OCI-LY7 (cell line): ENCODE results near the gene RRP1B. TPM values are rescaled to one million over a fixed set of nuclear protein-coding genes. Genes with fewer than 3 reads are reported as not detected.

ENCODE experiments used
- BruUV-seq: library from RNA; stranded (reverse); fragments of 400-500 nt; replicated peaks from 2 replicates; lab custom pipeline; 2021; lab: Mats Ljungman, UMichigan
- CTCF ChIA-PET: fragments of 300-600 bp; sonication (Branson Sonifier 250); formaldehyde crosslinking; loops from one replicate; lab custom pipeline; 2022; ENCODE audit warnings: antibody characterized with exemption; ENCODE audit not compliant: unreplicated experiment; lab: Charles Lee
- POLR2A ChIA-PET: fragments of 300-600 bp; sonication (Branson Sonifier 250); formaldehyde crosslinking; loops from one replicate; lab custom pipeline; 2022; ENCODE audit warnings: antibody characterized with exemption; lab: Charles Lee
- DNase-seq: peaks from one replicate; pipeline ENCODE4 v3.0.0-alpha.2; 2015; ENCODE audit warnings: low spot score
- H2AFZ ChIP-seq: fragments of 200-600 bp; sonication (generic), shearing (Covaris generic); 2 replicates; pipeline ENCODE4 v1.6.1; 2014; ENCODE audit warnings: mild to moderate bottlenecking, antibody characterized with exemption, low read length, moderate library complexity
- H3K27ac ChIP-seq: fragments of 200-600 bp; sonication (generic); 2 replicates; pipeline ENCODE4 v1.5.1; 2014; ENCODE audit warnings: mixed run types, low read depth, mild to moderate bottlenecking, moderate library complexity, low read length, inconsistent platforms; ENCODE audit not compliant: poor library complexity, severe bottlenecking
- H3K36me3 ChIP-seq: fragments of 200-600 bp; sonication (generic); 2 replicates; pipeline ENCODE4 v1.6.1; 2014; ENCODE audit warnings: mild to moderate bottlenecking, antibody characterized with exemption, low read length, moderate library complexity, mixed read lengths; ENCODE audit not compliant: insufficient read depth
- H3K4me1 ChIP-seq: fragments of 200-600 bp; sonication (generic); 2 replicates; pipeline ENCODE4 v1.5.1; 2014; ENCODE audit warnings: mild to moderate bottlenecking, low read length; ENCODE audit not compliant: insufficient read depth, poor library complexity, severe bottlenecking
- H3K4me2 ChIP-seq: fragments of 200-600 bp; sonication (generic); 2 replicates; pipeline ENCODE4 v1.6.1; 2014; ENCODE audit warnings: mild to moderate bottlenecking, low read length
- H3K4me3 ChIP-seq: fragments of 200-600 bp; sonication (generic); 2 replicates; pipeline ENCODE4 v1.5.1; 2014; ENCODE audit warnings: mild to moderate bottlenecking, low read depth, low read length; ENCODE audit not compliant: poor library complexity, severe bottlenecking
- H3K79me2 ChIP-seq: fragments of 200-600 bp; sonication (generic); 2 replicates; pipeline ENCODE4 v1.6.1; 2016; ENCODE audit warnings: low read depth, mild to moderate bottlenecking, low read length, moderate library complexity, mixed read lengths; ENCODE audit not compliant: insufficient read depth
- H3K9me2 ChIP-seq: fragments of 200-600 bp; sonication (generic); 2 replicates; pipeline ENCODE4 v1.6.1; 2016; ENCODE audit warnings: mild to moderate bottlenecking, low read length, mixed read lengths; ENCODE audit not compliant: insufficient read depth
- H3K9me3 ChIP-seq: fragments of 200-600 bp; sonication (generic); 2 replicates; pipeline ENCODE4 v1.6.1; 2014; ENCODE audit warnings: mild to moderate bottlenecking, mixed run types, low read length, mixed read lengths
- H4K20me1 ChIP-seq: fragments of 200-600 bp; sonication (generic); 2 replicates; pipeline ENCODE4 v1.6.1; 2014; ENCODE audit warnings: mild to moderate bottlenecking, antibody characterized with exemption, low read length, moderate library complexity, mixed read lengths; ENCODE audit not compliant: insufficient read depth
- CTCF ChIP-seq: fragments of 200-600 bp; sonication (generic); conservative IDR thresholded peaks from 2 replicates; pipeline ENCODE4 v1.5.1; 2014; ENCODE audit warnings: mild to moderate bottlenecking, antibody characterized with exemption, low read length, moderate library complexity, mixed read lengths
- EZH2phosphoT487 ChIP-seq: fragments of 200-600 bp; sonication (generic); IDR thresholded peaks from 2 replicates; pipeline ENCODE4 v1.6.1; 2018; ENCODE audit warnings: low read depth, borderline replicate concordance, mild to moderate bottlenecking, mixed run types, antibody characterized with exemption, low read length, moderate library complexity, mixed read lengths
- intact Hi-C: fragments of 100-400 bp; cut with micrococcal nuclease; formaldehyde crosslinking; loops from one replicate; pipeline ENCODE4 v1.10.0; 2022; ENCODE audit not compliant: unreplicated experiment
- total RNA-seq, 2 experiments: library from RNA; depleted of rRNA in 1 of 2; stranded (reverse); fragments of >200 nt in 1 of 2; shearing (Covaris generic) in 1 of 2; gene quantifications; 2 replicates each; pipeline ENCODE4 v1.2.3, GENCODE V29; 2014 to 2022

Gene RRP1B
- total RNA-seq, 2 experiments from 2014 or later: 58.6 to 74.5 TPM

GRCh38 chr21:43657355-43658087 is 1.8 kb upstream of the RRP1B start:
- Histone ChIP-seq H2AFZ (no peak overlapping the region), H3K9me2 (no peaks in the 10 kb centered on the region), H3K79me2 (peaks cover 31% of the 10 kb centered on the region), H3K4me3 (no peak overlapping the region), H3K27ac (no peak overlapping the region), H3K9me3 (no peaks in the 10 kb centered on the region), H3K36me3 (peaks cover 18% of the 10 kb centered on the region), H3K4me2 (no peak overlapping the region), H3K4me1 (peaks cover 24% of the 10 kb centered on the region), H4K20me1 (peaks cover 19% of the 10 kb centered on the region)
- no peak for DNase-seq
- no peak for TF ChIP-seq CTCF
- TF ChIP-seq EZH2phosphoT487: no peak
- intact Hi-C loops: loop anchor here (10.0 kb wide), 1 partner anchor 1003 kb away; the partner anchor contains the start of gene PDE9A
- no TSS peak for BruUV-seq
- ChIA-PET POLR2A (interaction anchor here (0.6 kb wide), 1 partner anchor 30 kb away, joined by 4 read pairs; no protein-coding TSS in a partner anchor), CTCF (no interaction called here)

GRCh38 chr21:43658088-43658741 is 1.1 kb upstream of the RRP1B start:
- Histone ChIP-seq H3K4me3 (no peak overlapping the region), H2AFZ (no peak overlapping the region), H3K9me2 (no peaks in the 10 kb centered on the region), H3K79me2 (peaks cover 38% of the 10 kb centered on the region), H3K36me3 (peaks cover 25% of the 10 kb centered on the region), H3K27ac (no peak overlapping the region), H4K20me1 (peaks cover 26% of the 10 kb centered on the region), H3K9me3 (no peaks in the 10 kb centered on the region), H3K4me2 (no peak overlapping the region), H3K4me1 (peaks cover 24% of the 10 kb centered on the region)
- BruUV-seq: no TSS peak
- ChIA-PET CTCF (no interaction called here), POLR2A (no interaction called here)
- TF ChIP-seq EZH2phosphoT487 (no peak), CTCF (no peak)
- DNase-seq: no peak
- intact Hi-C loops: loop anchor here (10.0 kb wide), 1 partner anchor 1003 kb away; the partner anchor contains the start of gene PDE9A
